ENCODE measurements around the gene LRRC59. TPM values are rescaled to one million over a fixed set of nuclear protein-coding genes. Genes with fewer than 3 reads are reported as not detected.

LRRC59 gene
- total and polyA plus RNA-seq, 2 experiments from 2014 or later = 46.4 to 124 TPM

GRCh38 chr17:50440838-50441829, 43.8 kb upstream of the LRRC59 start:
- Histone ChIP-seq H3F3A (replicated peaks; ENCODE audit: low read depth) (no peaks in the 10 kb centered on the region), H3K4me2 (no peak overlapping the region), H3K9me2 (ENCODE audit: insufficient read depth) (no peaks in the 10 kb centered on the region), H3K27me3 (ENCODE audit: insufficient read depth) (no peaks in the 10 kb centered on the region), H3K79me2 (replicated peaks; ENCODE audit: insufficient read depth) (no peaks in the 10 kb centered on the region), H4K20me1 (replicated peaks; ENCODE audit: insufficient read depth) (peaks cover 8% of the 10 kb centered on the region; the same call in 1 of the 2 replicates), H3K36me3 (ENCODE audit: insufficient read depth) (no peaks in the 10 kb centered on the region), H2AFZ (no peak overlapping the region), H3K4me3 (no peak overlapping the region), H3K27ac (ENCODE audit: low read depth) (no peak overlapping the region), H3K4me1 (ENCODE audit: insufficient read depth) (peaks cover 9% of the 10 kb centered on the region)
- Mint-ChIP-seq H3K27ac (no peak overlapping the region; the same call in 1 of the 2 replicates), H3K4me3 (no peak overlapping the region), H3K27me3 (ENCODE audit: insufficient read depth, low read depth, poor library complexity) (peaks cover 3% of the 10 kb centered on the region), H3K9me3 (no peaks in the 10 kb centered on the region), H3K36me3 (ENCODE audit: low read depth) (no peaks in the 10 kb centered on the region; the same call in 2 of the 3 replicates), H3K4me1 (peaks cover 11% of the 10 kb centered on the region)
- DNase-seq (ENCODE audit: low spot score) (no peak), ATAC-seq (no peak)
- TF ChIP-seq CREB1 (CRISPR knock-in tag; IDR thresholded peaks at IDR 0.05; ENCODE audit: low read depth) (no peak), STAT1 (IDR thresholded peaks at IDR 0.05; ENCODE audit: unreplicated experiment) (no peak), EZH2phosphoT487 (IDR thresholded peaks at IDR 0.05; ENCODE audit: unreplicated experiment) (no peak), POLR2AphosphoS5 (IDR thresholded peaks at IDR 0.05; ENCODE audit: low read depth) (no peak)

- no peaks in the 10 kb centered on the region for H3F3A ChIP-seq (replicated peaks; ENCODE audit: low read depth)
- no peak overlapping the region for H3K4me3 ChIP-seq
- Mint-ChIP-seq H3K36me3 (ENCODE audit: low read depth) (no peaks in the 10 kb centered on the region; the same call in 2 of the 3 replicates), H3K9me3 (no peaks in the 10 kb centered on the region), H3K4me3 (no peak overlapping the region), H3K27me3 (ENCODE audit: insufficient read depth, low read depth, poor library complexity) (peaks cover 3% of the 10 kb centered on the region), H3K27ac (no peak overlapping the region; the same call in 1 of the 2 replicates), H3K4me1 (peaks cover 11% of the 10 kb centered on the region)
- peaks cover 9% of the 10 kb centered on the region for H3K4me1 ChIP-seq (ENCODE audit: insufficient read depth)
- DNase-seq (ENCODE audit: low spot score) (no peak), ATAC-seq (no peak)
- H3K9me2 ChIP-seq (ENCODE audit: insufficient read depth) = no peaks in the 10 kb centered on the region
- H2AFZ ChIP-seq = no peak overlapping the region
- H3K27ac ChIP-seq (ENCODE audit: low read depth) = no peak overlapping the region
- no peaks in the 10 kb centered on the region for H3K36me3 ChIP-seq (ENCODE audit: insufficient read depth)
- H4K20me1 ChIP-seq (replicated peaks; ENCODE audit: insufficient read depth) = peaks cover 4% of the 10 kb centered on the region; the same call in 1 of the 2 replicates
- H3K4me2 ChIP-seq = no peak overlapping the region
- no peaks in the 10 kb centered on the region for H3K79me2 ChIP-seq (replicated peaks; ENCODE audit: insufficient read depth)
- no peaks in the 10 kb centered on the region for H3K27me3 ChIP-seq (ENCODE audit: insufficient read depth)
- TF ChIP-seq CTCF (conservative IDR thresholded peaks at IDR 0.05; ENCODE audit: low read depth in 2 of 2) (no peak), ZNF331 (CRISPR knock-in tag; IDR thresholded peaks at IDR 0.05; ENCODE audit: low read depth) (no peak), STAT1 (IDR thresholded peaks at IDR 0.05; ENCODE audit: unreplicated experiment) (no peak), EZH2 (IDR thresholded peaks at IDR 0.05; ENCODE audit: low read depth, unreplicated experiment) (no peak), EZH2phosphoT487 (IDR thresholded peaks at IDR 0.05; ENCODE audit: unreplicated experiment) (no peak), ETS1 (IDR thresholded peaks at IDR 0.05) (no peak), JUNB (IDR thresholded peaks at IDR 0.05; ENCODE audit: unreplicated experiment) (no peak), POLR2AphosphoS5 (IDR thresholded peaks at IDR 0.05; ENCODE audit: low read depth) (no peak), NANOG (IDR thresholded peaks at IDR 0.05; ENCODE audit: borderline replicate concordance) (no peak), CREB1 (CRISPR knock-in tag; IDR thresholded peaks at IDR 0.05; ENCODE audit: low read depth) (no peak), ZNF114 (CRISPR knock-in tag; IDR thresholded peaks at IDR 0.05) (no peak)
Measured at GRCh38 chr17:50440172-50440837, 43.0 kb upstream of the LRRC59 start.
